Measurements from ENCODE around the gene NT5C3B. TPM values are rescaled to one million over a fixed set of nuclear protein-coding genes. Genes with fewer than 3 reads are reported as not detected.

NT5C3B gene
- total RNA-seq, result 10 to 100 TPM; 26.7 to 54.4 (median 49.2) TPM

DNA sequence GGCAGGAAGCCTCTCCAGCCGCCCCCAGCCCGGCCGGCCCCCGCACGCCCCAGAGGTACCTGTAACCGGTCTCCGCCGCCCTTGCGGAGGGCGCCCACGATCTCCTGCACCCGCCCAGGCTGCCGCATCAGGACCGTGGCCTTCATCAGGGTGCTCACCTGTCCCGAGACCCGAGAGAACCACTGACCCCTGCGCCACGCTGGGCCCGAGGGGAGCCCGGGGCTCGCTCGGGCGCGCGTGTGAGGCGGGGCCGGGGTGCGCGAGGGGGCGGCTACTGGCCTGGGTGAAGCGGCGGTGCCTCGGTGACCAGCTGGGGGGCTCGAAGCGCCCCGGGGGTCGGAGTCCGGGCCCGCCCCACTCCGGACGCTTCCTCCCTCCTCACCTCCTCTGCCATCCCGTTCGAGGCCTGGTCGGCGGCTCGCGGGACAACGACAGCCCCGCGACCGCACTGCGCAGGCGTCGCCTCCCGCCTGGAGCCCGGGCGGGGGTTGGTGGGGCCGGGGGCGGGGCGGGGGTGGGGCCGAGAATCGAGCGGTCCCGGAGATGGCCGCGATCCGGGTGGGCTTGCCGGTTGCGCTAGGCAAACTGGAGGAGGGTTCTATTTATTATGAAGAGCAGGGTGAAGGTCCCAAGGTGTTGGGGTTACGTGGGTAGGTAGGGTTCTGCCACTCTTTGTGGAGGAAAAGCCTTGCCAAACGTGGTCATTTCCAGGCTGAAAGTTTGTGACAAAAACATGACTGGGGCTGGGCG is at the start of gene NT5C3B:
NT5C3B (minus strand) TSS at position 433 of the 750 bp plus-strand sequence; CDS start at position 394, 39 bp downstream.
- TF ChIP-seq, protein P1, sequence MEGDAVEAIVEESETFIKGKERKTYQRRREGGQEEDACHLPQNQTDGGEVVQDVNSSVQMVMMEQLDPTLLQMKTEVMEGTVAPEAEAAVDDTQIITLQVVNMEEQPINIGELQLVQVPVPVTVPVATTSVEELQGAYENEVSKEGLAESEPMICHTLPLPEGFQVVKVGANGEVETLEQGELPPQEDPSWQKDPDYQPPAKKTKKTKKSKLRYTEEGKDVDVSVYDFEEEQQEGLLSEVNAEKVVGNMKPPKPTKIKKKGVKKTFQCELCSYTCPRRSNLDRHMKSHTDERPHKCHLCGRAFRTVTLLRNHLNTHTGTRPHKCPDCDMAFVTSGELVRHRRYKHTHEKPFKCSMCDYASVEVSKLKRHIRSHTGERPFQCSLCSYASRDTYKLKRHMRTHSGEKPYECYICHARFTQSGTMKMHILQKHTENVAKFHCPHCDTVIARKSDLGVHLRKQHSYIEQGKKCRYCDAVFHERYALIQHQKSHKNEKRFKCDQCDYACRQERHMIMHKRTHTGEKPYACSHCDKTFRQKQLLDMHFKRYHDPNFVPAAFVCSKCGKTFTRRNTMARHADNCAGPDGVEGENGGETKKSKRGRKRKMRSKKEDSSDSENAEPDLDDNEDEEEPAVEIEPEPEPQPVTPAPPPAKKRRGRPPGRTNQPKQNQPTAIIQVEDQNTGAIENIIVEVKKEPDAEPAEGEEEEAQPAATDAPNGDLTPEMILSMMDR (IDR thresholded peaks at IDR 0.05; ENCODE audit: low read depth), result no peak

DNA sequence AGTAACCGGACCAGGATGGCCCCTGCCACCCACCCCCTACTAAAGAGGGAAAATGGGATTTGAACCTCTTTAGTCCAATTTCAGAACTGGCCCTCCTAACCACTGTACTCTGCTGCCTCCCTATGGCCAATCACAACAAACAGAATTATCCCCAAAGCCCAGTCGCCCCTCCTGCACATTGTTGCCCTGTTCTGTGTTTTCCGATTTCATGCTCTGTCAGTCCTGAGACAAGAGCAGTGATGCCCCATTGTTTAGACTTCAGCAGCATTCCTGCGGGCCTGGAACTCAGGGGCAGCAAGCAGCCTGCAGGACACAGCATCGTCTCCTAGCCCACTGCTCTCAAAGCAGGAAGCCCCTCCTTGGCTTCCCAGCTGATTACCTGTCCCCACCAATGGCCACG is 49.7 kb upstream of the NT5C3B start:
- TF ChIP-seq, protein P1 (IDR thresholded peaks at IDR 0.05; ENCODE audit: low read depth), result no peak

DNA sequence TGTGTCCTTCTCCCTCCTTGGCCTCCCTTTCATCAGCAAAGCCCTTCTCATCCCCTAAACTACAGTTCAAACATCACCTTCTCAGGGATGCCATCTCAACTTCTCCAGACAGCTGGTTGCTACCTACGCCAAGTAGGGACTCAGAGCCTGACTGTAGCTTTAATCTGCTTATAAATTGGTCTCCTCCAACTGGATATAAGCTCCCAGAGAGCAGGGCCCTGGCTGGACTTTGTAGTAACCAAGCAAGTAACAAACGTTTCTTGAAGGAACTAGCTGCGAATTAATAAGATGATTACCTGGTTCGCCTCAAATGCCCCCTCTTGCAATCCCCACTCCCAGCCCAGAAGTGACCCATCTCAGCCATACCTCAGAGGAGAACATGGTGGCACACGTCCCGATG is 46.7 kb upstream of the NT5C3B start:
- TF ChIP-seq, protein P1 (IDR thresholded peaks at IDR 0.05; ENCODE audit: low read depth), result no peak

DNA sequence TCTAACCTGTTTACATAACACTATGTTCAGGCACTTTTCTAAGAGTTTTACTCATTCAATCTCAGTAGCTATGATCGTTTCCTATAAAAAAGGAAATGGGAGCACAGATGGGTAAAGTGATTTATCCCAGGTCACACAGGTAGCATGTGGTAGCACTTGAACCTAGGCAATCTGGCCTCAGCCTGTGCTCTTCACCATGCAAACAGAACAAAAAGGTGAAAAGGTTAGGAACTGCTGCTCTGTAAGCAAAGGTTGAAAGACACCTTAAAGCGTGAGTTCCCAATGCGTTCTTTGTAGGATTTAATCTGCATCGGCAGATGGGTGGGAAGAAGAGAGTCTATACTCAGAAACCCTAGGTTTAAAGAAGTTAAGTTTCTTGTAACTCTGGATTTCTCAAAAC is 44.1 kb upstream of the NT5C3B start:
- TF ChIP-seq, protein P1 (IDR thresholded peaks at IDR 0.05; ENCODE audit: low read depth), result no peak

DNA sequence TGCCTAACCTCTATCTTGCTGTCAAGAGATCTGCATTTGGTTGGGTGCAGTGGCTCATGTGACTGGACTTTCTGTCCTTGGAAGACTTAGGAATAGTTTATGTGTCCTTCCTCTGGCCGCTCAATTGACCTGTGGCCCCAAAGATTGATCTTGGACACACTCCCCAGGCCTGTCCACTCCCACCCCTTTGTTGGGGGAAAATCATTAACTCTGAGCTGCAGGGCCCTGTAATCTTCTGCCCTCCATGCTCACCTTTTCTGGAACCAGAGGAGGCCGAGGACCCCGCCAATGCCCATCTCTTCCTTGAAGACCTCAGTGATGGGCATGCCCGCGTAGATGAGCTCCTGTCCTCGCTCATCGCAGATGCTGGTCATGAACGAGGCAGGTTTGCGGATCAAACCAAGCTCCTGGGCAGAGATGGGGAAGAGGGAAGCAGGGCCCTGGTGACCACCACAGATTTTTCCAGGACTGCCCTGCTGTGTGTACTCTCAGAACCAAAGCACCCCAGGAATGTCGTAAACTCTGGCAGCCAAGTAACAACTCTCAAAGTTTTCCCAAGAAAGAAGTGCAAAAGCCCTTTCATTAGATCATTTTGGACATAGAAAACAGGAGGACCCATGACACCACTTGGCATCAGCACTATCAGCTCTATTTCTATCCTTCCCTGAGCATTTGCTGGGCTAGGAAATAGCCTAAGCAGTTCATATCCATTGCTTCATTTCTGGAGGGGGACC is 37.7 kb upstream of the NT5C3B start:
- TF ChIP-seq, protein P1 (IDR thresholded peaks at IDR 0.05; ENCODE audit: low read depth), result no peak

DNA sequence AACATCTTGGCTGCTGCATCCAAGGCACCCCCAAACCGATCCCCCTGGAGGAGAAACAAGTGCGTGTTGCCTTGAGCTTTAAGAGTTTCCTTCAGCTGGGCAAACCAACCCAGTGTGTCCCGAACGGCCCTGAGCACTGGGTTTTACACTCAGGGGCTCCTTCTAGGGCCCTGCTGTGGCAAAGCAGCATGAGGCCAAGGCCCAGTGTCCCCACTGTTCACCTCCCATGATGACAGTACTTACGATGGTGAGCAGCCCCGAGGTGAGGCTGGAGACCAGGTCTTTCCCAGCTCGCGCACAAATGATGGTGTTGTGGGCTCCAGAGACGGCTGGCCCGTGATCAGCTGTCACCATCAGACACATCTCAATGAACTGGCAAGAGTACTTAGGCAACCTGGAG is 35.8 kb upstream of the NT5C3B start:
- TF ChIP-seq, protein P1 (IDR thresholded peaks at IDR 0.05; ENCODE audit: low read depth), result no peak

DNA sequence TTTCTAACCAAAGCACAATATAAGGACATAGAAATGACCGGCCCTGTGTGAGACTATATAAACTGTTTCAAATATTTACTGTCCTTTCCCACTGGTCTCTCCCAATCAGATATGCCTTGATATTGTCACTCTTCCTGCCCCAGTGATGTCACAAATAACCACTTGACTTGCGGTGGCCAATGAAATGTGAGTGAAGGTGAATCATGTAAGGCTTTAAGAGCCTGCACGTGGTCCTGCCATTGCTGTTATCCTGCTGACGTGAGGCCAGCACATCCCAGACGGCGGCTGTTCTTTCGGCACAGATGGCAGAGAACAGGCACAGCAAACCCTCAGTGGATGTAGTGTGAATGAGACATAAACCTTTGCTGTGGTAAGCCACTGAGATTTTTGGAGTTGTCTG is 34.6 kb upstream of the NT5C3B start:
- TF ChIP-seq, protein P1 (IDR thresholded peaks at IDR 0.05; ENCODE audit: low read depth), result no peak

Data from subcutaneous adipose tissue (tissue), 4 donors.